Measurements from ENCODE around the gene SCAMP2.

DNA sequence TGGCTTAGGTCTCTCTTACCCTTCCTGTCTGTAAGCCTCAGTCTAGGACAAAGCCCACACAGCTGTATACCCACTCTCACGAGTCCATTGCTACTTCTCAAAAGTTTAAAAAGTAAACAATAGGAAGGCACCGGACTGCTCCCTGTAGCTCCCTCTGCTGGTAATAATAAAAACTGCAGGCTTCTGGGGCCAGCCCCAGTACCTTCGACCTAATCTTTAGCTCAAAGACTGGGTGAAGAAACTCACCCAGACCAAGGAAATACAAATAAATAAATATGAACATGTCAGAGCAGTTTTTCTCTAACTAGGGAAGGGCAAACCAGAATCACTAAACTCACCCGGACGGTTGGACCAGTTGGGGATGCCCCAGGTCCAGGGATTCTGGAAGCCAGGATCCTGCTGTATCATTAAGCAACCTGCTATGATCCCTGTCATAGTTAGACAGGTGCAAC, 28.5 kb upstream of the SCAMP2 start:
- TF ChIP-seq, protein P1, sequence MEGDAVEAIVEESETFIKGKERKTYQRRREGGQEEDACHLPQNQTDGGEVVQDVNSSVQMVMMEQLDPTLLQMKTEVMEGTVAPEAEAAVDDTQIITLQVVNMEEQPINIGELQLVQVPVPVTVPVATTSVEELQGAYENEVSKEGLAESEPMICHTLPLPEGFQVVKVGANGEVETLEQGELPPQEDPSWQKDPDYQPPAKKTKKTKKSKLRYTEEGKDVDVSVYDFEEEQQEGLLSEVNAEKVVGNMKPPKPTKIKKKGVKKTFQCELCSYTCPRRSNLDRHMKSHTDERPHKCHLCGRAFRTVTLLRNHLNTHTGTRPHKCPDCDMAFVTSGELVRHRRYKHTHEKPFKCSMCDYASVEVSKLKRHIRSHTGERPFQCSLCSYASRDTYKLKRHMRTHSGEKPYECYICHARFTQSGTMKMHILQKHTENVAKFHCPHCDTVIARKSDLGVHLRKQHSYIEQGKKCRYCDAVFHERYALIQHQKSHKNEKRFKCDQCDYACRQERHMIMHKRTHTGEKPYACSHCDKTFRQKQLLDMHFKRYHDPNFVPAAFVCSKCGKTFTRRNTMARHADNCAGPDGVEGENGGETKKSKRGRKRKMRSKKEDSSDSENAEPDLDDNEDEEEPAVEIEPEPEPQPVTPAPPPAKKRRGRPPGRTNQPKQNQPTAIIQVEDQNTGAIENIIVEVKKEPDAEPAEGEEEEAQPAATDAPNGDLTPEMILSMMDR (IDR thresholded peaks at IDR 0.05; ENCODE audit: low read depth, low read length) = peak; percentile 96
- no peak for TF ChIP-seq EZH2phosphoT487 (IDR thresholded peaks at IDR 0.05; ENCODE audit: low read depth)
